Measurements from ENCODE around the gene FAM171A2. TPM values are rescaled to one million over a fixed set of nuclear protein-coding genes. Genes with fewer than 3 reads are reported as not detected.
A peak's percentile ranks its signal among the peaks of the same experiment; 100 is the strongest.

The FAM171A2 gene
- polyA plus RNA-seq, 1 experiment, result 2.3 TPM

DNA sequence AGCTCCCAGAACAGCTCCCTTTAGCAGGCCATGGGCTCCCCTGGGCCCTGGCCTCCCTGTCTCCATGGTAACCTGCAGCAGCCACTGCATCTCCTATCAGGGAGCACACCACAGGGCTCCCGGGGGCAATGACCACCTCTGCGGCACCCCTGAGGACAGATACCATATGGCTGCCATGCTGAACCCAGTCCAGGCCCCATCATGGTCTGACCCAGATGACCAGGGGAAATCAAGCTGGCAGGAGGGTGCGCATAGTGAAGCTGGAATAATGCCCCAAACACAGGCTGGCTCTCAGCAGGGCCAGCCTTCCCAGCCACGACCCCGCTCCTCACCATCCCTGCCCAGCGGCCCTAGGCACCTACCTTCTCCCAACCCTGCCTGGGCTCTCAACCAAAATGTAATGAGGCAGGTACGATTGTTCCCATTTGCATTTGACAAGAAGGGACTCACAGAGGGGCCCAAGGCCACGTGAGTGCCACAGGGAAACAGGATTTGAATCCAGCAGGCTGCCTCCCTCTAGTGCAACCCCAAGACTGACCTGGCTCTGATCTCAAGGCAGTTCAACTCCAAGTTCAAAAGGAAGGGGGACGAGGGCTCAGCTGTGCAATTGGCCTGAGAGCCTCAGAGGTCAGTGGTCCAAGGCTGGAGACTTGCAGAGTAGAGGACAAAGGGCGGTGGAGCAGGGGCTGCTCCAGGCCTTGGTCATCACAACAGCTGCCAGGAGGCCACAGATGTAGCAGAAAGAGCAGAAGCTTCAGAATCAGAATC is 52.9 kb downstream of the FAM171A2 start:
- no peak for DNase-seq (ENCODE audit: low read depth)
- no peaks in the 10 kb centered on the region for H3K36me3 ChIP-seq (ENCODE audit: control insufficient read depth, insufficient read depth, low read length)
- POLR2A ChIA-PET, result no interaction called here
- TF ChIP-seq CTCF (IDR thresholded peaks at IDR 0.05; ENCODE audit: insufficient read depth, low read depth, low read length), result no peak
- no peak overlapping the region for H3K4me3 ChIP-seq (ENCODE audit: low read depth, low read length)
- CTCF ChIA-PET, result interaction anchor here (1.0 to 1.4 kb wide), 3 partner anchors 21 to 54 kb away, joined by 3 read pairs; no protein-coding TSS in a partner anchor
- H3K27me3 ChIP-seq (ENCODE audit: control insufficient read depth, insufficient read depth, low read length), result peaks cover 22% of the 10 kb centered on the region

DNA sequence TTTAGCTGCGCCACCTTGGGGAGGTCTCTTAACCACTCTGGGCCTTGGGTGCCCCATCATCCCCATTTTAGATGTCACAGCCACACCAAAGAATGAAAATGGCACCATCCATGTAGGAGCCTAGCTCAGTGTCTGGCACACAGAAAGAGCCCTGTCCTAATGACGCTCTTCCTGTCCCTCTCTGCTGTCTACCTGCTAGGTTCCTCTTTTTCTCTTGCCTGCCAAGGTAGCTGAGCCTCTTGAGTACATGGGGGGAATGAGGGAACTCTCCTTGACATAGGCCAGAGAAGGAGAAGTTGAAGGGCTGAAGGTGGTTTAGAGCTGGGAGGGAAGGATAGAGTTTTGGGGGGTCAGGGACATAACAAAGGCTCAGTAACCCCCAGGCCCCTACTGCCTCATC is 53.5 kb downstream of the FAM171A2 start:
- H3K36me3 ChIP-seq (ENCODE audit: control insufficient read depth, insufficient read depth, low read length), result no peaks in the 10 kb centered on the region
- ChIA-PET CTCF (interaction anchor here (1.4 kb wide), 1 partner anchor 54 kb away, joined by 3 read pairs; no protein-coding TSS in a partner anchor), POLR2A (no interaction called here)
- DNase-seq (ENCODE audit: low read depth), result no peak
- no peak for TF ChIP-seq CTCF (IDR thresholded peaks at IDR 0.05; ENCODE audit: insufficient read depth, low read depth, low read length)
- H3K27me3 ChIP-seq (ENCODE audit: control insufficient read depth, insufficient read depth, low read length), result peaks cover 20% of the 10 kb centered on the region
- no peak overlapping the region for H3K4me3 ChIP-seq (ENCODE audit: low read depth, low read length)

GRCh38 chr17:44309472-44309871 is 54.2 kb downstream of the FAM171A2 start:
- H3K4me3 ChIP-seq (ENCODE audit: low read depth, low read length), result no peak overlapping the region
- no peak for TF ChIP-seq CTCF (IDR thresholded peaks at IDR 0.05; ENCODE audit: insufficient read depth, low read depth, low read length)
- DNase-seq (ENCODE audit: low read depth), result no peak
- POLR2A ChIA-PET, result no interaction called here
- H3K27me3 ChIP-seq (ENCODE audit: control insufficient read depth, insufficient read depth, low read length), result peaks cover 15% of the 10 kb centered on the region
- CTCF ChIA-PET, result interaction anchor here (1.2 kb wide), 1 partner anchor 9 kb away, joined by 3 read pairs; no protein-coding TSS in a partner anchor
- H3K36me3 ChIP-seq (ENCODE audit: control insufficient read depth, insufficient read depth, low read length), result no peaks in the 10 kb centered on the region

DNA sequence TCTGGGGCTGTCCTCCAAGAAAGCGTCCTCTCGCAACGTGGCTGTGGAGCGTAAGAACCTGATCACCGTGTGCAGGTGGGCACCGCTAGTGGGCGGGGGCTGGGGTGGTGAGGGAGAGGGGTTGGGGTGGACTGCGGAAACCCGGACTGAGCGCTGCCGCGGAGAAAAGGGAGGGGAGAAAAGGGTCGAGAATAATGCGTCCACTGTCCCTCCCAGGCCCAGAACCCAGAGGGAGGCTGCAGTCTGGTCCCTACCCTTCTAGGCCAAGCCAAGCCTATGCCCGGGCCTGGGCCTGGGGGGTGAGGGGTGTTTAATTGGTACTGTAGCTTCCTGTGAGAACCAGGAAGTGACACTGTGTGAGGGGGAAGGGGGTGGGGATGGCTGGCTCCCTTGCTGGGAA is 54.8 kb downstream of the FAM171A2 start:
- POLR2A ChIA-PET, result no interaction called here
- CTCF ChIA-PET, result interaction anchor here (0.8 to 1.2 kb wide), 3 partner anchors 9 to 87 kb away, joined by 3 to 7 read pairs (median 3); no protein-coding TSS in a partner anchor
- Histone ChIP-seq H3K36me3 (ENCODE audit: control insufficient read depth, insufficient read depth, low read length) (no peaks in the 10 kb centered on the region), H3K27me3 (ENCODE audit: control insufficient read depth, insufficient read depth, low read length) (peaks cover 9% of the 10 kb centered on the region), H3K4me3 (ENCODE audit: low read depth, low read length) (peak overlapping the region; percentile 48)
- TF ChIP-seq CTCF (IDR thresholded peaks at IDR 0.05; ENCODE audit: insufficient read depth, low read depth, low read length), result no peak
- DNase-seq (ENCODE audit: low read depth), result no peak

DNA sequence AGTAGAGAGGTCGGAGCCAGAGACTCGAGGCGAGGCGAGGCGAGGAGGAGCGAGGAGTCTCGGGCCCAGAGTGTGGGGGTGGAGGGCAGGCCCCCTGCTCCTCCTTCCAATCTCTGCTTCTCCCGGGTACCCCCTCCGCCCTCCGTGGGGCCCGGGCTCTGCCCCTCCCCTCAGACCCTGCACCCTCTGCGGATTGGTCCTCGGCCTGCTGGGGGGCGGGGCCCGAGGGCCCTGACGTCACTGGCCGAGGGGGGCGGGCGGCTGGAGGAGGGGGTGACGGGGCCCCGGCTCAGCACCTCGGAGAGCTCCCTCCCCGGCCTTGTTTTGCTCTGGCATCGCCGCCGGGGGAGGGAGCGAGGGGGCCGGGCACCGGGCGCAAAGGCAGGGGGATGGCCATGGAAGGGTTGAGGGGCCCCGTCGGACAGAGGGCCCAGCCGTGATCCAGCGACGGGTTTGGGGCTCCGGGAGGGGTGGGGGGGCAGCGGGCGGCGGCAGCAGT is 55.3 kb downstream of the FAM171A2 start, which contains the start of gene RUNDC3A:
TSS of gene RUNDC3A (plus strand) at position 282 of the 499 bp plus-strand sequence. CDS start 232 bp downstream, outside the sequence.
- ChIA-PET POLR2A (interaction anchor here (0.6 kb wide), 1 partner anchor 840 kb away, joined by 3 read pairs; the partner anchor contains the start of gene HEXIM1), CTCF (interaction anchor here (0.8 to 1.2 kb wide), 3 partner anchors 8 to 87 kb away, joined by 3 to 7 read pairs (median 3); no protein-coding TSS in a partner anchor)
- Histone ChIP-seq H3K27me3 (ENCODE audit: control insufficient read depth, insufficient read depth, low read length) (peaks cover 9% of the 10 kb centered on the region), H3K4me3 (ENCODE audit: low read depth, low read length) (peak within 1 kb of the TSS; percentile 48), H3K36me3 (ENCODE audit: control insufficient read depth, insufficient read depth, low read length) (no peaks in the 10 kb centered on the region)
- no peak for DNase-seq (ENCODE audit: low read depth)
- TF ChIP-seq CTCF (IDR thresholded peaks at IDR 0.05; ENCODE audit: insufficient read depth, low read depth, low read length), result no peak

All from BJ (cell line).